Stimulated activated effector memory CD8-positive, alpha-beta T cell treated with anti-CD3 and anti-CD28 coated beads, Interleukin-12 subunit alpha, Interleukin-12 subunit beta, amount 100 ng/mL, for 72 hours (primary cell): ENCODE measurements around the gene OR51G1.

Experiments used
- ATAC-seq: fragments of 150-1000 bp; cut with Tn5 transposase; 2 replicates; pipeline ENCODE4 v1.10.0; 2021
- DNase-seq, 2 donors: peaks; one replicate each; pipeline ENCODE4 v3.0.0; 2021 to 2022; ENCODE audit warnings: low spot score in 2 of 2
- H3K27ac Mint-ChIP-seq: one replicate; pipeline ENCODE4 v1.8.0; 2022; ENCODE audit warnings: mild to moderate bottlenecking, mixed read lengths
- H3K36me3 Mint-ChIP-seq: one replicate; pipeline ENCODE4 v1.8.0; 2022; ENCODE audit warnings: mild to moderate bottlenecking, mixed read lengths
- H3K4me1 Mint-ChIP-seq: one replicate; pipeline ENCODE4 v1.8.0; 2022; ENCODE audit warnings: mixed read lengths
- H3K4me3 Mint-ChIP-seq: one replicate; pipeline ENCODE4 v1.8.0; 2022; ENCODE audit warnings: mild to moderate bottlenecking, mixed read lengths
- H3K9me3 Mint-ChIP-seq: one replicate; pipeline ENCODE4 v1.8.0; 2022; ENCODE audit warnings: mixed read lengths

The OR51G1 gene

DNA sequence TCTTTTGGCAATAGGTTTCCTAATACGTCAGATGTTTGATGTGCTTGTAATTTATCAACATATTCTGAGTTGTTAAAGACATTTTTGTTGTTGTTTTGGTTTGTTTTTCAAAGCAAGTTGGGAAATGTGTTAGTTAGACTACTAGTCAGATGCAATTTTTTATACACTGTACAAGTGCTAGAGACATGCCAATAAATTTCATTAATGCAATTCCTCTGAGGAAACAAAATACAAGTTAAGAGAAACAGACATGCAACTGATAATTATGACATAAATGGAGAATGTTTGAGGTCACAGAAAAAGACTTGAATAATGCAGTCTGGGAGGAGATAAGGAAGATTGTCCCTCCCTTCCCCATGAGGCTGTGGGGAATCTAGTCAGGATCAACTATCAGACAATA, 36.5 kb downstream of the OR51G1 start:
- H3K36me3 Mint-ChIP-seq = no peaks in the 10 kb centered on the region
- peaks cover 3% of the 10 kb centered on the region for H3K9me3 Mint-ChIP-seq
- ATAC-seq (no peak), DNase-seq (no peak)
- H3K4me1 Mint-ChIP-seq = no peaks in the 10 kb centered on the region
- H3K4me3 Mint-ChIP-seq = no peak overlapping the region
- no peak overlapping the region for H3K27ac Mint-ChIP-seq

- no peaks in the 10 kb centered on the region for H3K4me1 Mint-ChIP-seq
- peaks cover 3% of the 10 kb centered on the region for H3K9me3 Mint-ChIP-seq
- no peak overlapping the region for H3K4me3 Mint-ChIP-seq
- ATAC-seq = no peak
- DNase-seq = no peak
- H3K27ac Mint-ChIP-seq = no peak overlapping the region
- H3K36me3 Mint-ChIP-seq = no peaks in the 10 kb centered on the region
Measured at GRCh38 chr11:4886186-4886585, 38.0 kb downstream of the OR51G1 start.

DNA sequence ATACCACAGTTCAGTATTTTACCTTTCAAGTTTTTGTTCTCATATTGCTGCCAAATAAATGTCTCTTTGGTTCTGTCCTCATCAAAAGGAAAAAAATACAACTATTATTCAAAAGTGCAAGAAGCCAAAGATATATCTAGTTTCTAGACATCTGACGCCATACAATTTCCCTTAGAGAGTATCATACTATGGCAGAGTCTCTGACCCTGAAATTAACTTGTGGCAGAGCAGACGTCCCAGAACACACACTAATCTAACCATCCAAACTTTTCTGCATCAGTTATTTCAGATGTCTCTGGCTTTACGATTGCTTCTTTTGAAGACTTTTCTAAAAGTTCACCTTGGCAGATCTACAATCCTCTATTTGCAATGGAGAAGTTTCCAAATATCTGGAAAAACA, 39.8 kb downstream of the OR51G1 start:
- Mint-ChIP-seq H3K36me3 (no peaks in the 10 kb centered on the region), H3K4me1 (no peaks in the 10 kb centered on the region), H3K9me3 (no peaks in the 10 kb centered on the region), H3K27ac (no peak overlapping the region), H3K4me3 (no peak overlapping the region)
- DNase-seq (no peak), ATAC-seq (no peak)

DNA sequence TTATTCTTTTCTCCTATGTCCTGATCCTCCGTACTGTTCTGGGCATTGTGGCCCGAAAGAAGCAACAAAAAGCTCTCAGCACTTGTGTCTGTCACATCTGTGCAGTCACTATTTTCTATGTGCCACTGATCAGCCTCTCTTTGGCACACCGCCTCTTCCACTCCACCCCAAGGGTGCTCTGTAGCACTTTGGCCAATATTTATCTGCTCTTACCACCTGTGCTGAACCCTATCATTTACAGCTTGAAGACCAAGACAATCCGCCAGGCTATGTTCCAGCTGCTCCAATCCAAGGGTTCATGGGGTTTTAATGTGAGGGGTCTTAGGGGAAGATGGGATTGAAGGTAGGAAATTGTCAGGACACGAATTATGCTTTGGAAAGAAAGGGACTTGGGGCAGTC, 41.6 kb downstream of the OR51G1 start:
- no peak for ATAC-seq

DNA sequence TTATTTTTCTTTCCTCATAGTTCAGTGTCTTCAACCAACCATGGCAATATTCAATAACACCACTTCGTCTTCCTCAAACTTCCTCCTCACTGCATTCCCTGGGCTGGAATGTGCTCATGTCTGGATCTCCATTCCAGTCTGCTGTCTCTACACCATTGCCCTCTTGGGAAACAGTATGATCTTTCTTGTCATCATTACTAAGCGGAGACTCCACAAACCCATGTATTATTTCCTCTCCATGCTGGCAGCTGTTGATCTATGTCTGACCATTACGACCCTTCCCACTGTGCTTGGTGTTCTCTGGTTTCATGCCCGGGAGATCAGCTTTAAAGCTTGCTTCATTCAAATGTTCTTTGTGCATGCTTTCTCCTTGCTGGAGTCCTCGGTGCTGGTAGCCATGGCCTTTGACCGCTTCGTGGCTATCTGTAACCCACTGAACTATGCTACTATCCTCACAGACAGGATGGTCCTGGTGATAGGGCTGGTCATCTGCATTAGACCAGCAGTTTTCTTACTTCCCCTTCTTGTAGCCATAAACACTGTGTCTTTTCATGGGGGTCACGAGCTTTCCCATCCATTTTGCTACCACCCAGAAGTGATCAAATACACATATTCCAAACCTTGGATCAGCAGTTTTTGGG, 42.2 kb downstream of the OR51G1 start, which contains the start of gene OR51T1:
Gene OR51T1 (plus strand): TSS at position 41 of the 641 bp plus-strand sequence. CDS start 0 bp downstream, at position 41.
- Mint-ChIP-seq H3K36me3 (no peaks in the 10 kb centered on the region), H3K4me3 (no peak within 1 kb of the TSS), H3K4me1 (no peaks in the 10 kb centered on the region), H3K9me3 (no peaks in the 10 kb centered on the region), H3K27ac (no peak within 1 kb of the TSS)
- ATAC-seq = no peak
- no peak for DNase-seq

More for the DNA sequence above, 41.6 kb downstream of the OR51G1 start:
- H3K4me1 Mint-ChIP-seq = no peaks in the 10 kb centered on the region
- no peaks in the 10 kb centered on the region for H3K36me3 Mint-ChIP-seq
- H3K4me3 Mint-ChIP-seq = no peak overlapping the region
- no peak overlapping the region for H3K27ac Mint-ChIP-seq
- H3K9me3 Mint-ChIP-seq = no peaks in the 10 kb centered on the region
- DNase-seq = no peak

GRCh38 chr11:4881188-4881587, 43.0 kb downstream of the OR51G1 start:
- Mint-ChIP-seq H3K4me1 (no peaks in the 10 kb centered on the region), H3K36me3 (no peaks in the 10 kb centered on the region), H3K27ac (no peak overlapping the region), H3K4me3 (no peak overlapping the region), H3K9me3 (no peaks in the 10 kb centered on the region)
- no peak for DNase-seq
- ATAC-seq = no peak
